Measurements from ENCODE around the gene AGPAT2.

AGPAT2 gene

GRCh38 chr9:136631038-136632000 is 55.9 kb downstream of the AGPAT2 start:
- peak; percentile 78 for TF ChIP-seq CTCF (IDR thresholded peaks at IDR 0.05)
- Histone ChIP-seq H3K36me3 (no peaks in the 10 kb centered on the region), H3K4me3 (ENCODE audit: low read depth in 1 of 2, low read length in 1 of 2) (no peak overlapping the region), H3K27me3 (peaks cover 65% of the 10 kb centered on the region), H3K27ac (no peak overlapping the region), H3K9me3 (no peaks in the 10 kb centered on the region), H3K4me1 (ENCODE audit: control insufficient read depth in 1 of 2, insufficient read depth in 1 of 2, low read depth in 1 of 2, low read length in 1 of 2) (peaks cover 10 to 35% of the 10 kb centered on the region in 2 experiments)

- no peak overlapping the region for H3K4me3 ChIP-seq (ENCODE audit: low read depth in 1 of 2, low read length in 1 of 2)
- no peak for TF ChIP-seq CTCF (IDR thresholded peaks at IDR 0.05)
- H3K9me3 ChIP-seq, result no peaks in the 10 kb centered on the region
- peaks cover 60% of the 10 kb centered on the region for H3K27me3 ChIP-seq
- no peaks in the 10 kb centered on the region for H3K36me3 ChIP-seq
- peak overlapping the region; percentile 24 for H3K27ac ChIP-seq
- peaks cover 12 to 40% of the 10 kb centered on the region in 2 experiments for H3K4me1 ChIP-seq (ENCODE audit: control insufficient read depth in 1 of 2, insufficient read depth in 1 of 2, low read depth in 1 of 2, low read length in 1 of 2)
These were observed 56.6 kb downstream of the AGPAT2 start for GRCh38 chr9:136630662-136630992.

GRCh38 chr9:136629879-136630661 is 57.2 kb downstream of the AGPAT2 start:
- H3K4me3 ChIP-seq (ENCODE audit: low read depth in 1 of 2, low read length in 1 of 2), result peak overlapping the region in 1 of 2 experiments; percentile 13
- peaks cover 18 to 46% of the 10 kb centered on the region in 2 experiments for H3K4me1 ChIP-seq (ENCODE audit: control insufficient read depth in 1 of 2, insufficient read depth in 1 of 2, low read depth in 1 of 2, low read length in 1 of 2)
- H3K27ac ChIP-seq, result peak overlapping the region; percentile 24
- H3K27me3 ChIP-seq, result peaks cover 55% of the 10 kb centered on the region
- no peaks in the 10 kb centered on the region for H3K9me3 ChIP-seq
- H3K36me3 ChIP-seq, result no peaks in the 10 kb centered on the region
- TF ChIP-seq CTCF (IDR thresholded peaks at IDR 0.05), result peak; percentile 83

- Histone ChIP-seq H3K27ac (no peak overlapping the region), H3K4me3 (ENCODE audit: low read depth in 1 of 2, low read length in 1 of 2) (no peak overlapping the region), H3K4me1 (ENCODE audit: control insufficient read depth in 1 of 2, insufficient read depth in 1 of 2, low read depth in 1 of 2, low read length in 1 of 2) (peaks cover 26 to 54% of the 10 kb centered on the region in 2 experiments), H3K36me3 (no peaks in the 10 kb centered on the region), H3K27me3 (peaks cover 54% of the 10 kb centered on the region), H3K9me3 (no peaks in the 10 kb centered on the region)
- TF ChIP-seq CTCF (IDR thresholded peaks at IDR 0.05), result no peak
These were observed 58.0 kb downstream of the AGPAT2 start for GRCh38 chr9:136629001-136629878.

GRCh38 chr9:136628268-136628667 is 59.0 kb downstream of the AGPAT2 start:
- H3K27me3 ChIP-seq, result peaks cover 49% of the 10 kb centered on the region

More at GRCh38 chr9:136628268-136628667, 59.0 kb downstream of the AGPAT2 start:
- no peaks in the 10 kb centered on the region for H3K9me3 ChIP-seq
- no peaks in the 10 kb centered on the region for H3K36me3 ChIP-seq
- no peak overlapping the region for H3K27ac ChIP-seq
- peaks cover 36 to 64% of the 10 kb centered on the region in 2 experiments for H3K4me1 ChIP-seq (ENCODE audit: control insufficient read depth in 1 of 2, insufficient read depth in 1 of 2, low read depth in 1 of 2, low read length in 1 of 2)
- no peak for TF ChIP-seq CTCF (IDR thresholded peaks at IDR 0.05)
- no peak overlapping the region for H3K4me3 ChIP-seq (ENCODE audit: low read depth in 1 of 2, low read length in 1 of 2)
